RKO (cell line): ENCODE data around the gene SPOP.
A peak's percentile ranks its signal among the peaks of the same experiment; 100 is the strongest.

Experiments used
- DNase-seq: peaks from one replicate; pipeline ENCODE4 v3.0.0-alpha.2; 2016; ENCODE audit warnings: low spot score

Gene SPOP

GRCh38 chr17:49583889-49584288 is 94.0 kb downstream of the SPOP start:
- DNase-seq = no peak

DNA sequence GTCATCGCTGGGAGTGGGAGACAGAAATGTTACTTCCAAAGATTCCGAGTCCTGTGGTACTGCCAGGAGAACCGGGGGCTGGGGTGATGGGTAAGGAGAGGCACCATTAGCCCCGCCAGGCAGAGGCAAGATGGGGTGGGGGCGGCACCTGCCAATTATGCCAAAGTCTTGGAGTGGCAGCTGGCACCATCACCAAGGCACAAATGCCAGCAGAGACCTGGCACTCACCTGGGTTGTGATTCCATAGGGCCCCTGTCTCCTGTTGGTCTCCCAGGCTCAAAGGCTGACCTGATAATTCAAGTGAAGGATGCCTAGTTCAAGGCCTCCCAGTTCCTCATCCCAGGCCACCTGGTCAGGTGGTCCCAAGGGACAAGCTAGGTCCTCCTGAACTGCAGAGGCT is 94.7 kb downstream of the SPOP start:
- DNase-seq = no peak

- peak; percentile 55 for DNase-seq
These were observed 95.1 kb downstream of the SPOP start for GRCh38 chr17:49582789-49583188.

GRCh38 chr17:49582055-49582722 is 95.7 kb downstream of the SPOP start:
- no peak for DNase-seq

DNA sequence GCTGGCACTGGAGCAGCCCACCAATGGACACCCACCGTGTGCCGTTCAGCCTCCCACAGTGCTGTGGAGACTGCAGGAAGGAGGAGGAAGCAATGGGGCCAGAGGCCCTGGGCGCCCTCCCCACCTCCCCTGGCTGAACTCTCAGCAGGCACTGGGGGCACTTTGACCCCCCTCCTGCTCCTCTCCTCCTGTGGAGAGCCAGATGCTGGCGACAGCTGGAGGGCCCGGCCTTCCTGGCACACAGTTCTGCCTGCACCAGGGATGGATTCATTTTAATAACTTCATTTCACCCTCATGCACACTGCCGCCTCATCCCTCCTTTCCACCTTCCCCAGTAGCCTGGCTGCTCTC is 96.3 kb downstream of the SPOP start:
- DNase-seq = no peak

GRCh38 chr17:49580981-49581647 is 96.8 kb downstream of the SPOP start:
- no peak for DNase-seq

- no peak for DNase-seq
These were observed 97.7 kb downstream of the SPOP start for GRCh38 chr17:49580055-49580721.

- DNase-seq = no peak
These were observed 98.4 kb downstream of the SPOP start for GRCh38 chr17:49579522-49579921.

- no peak for DNase-seq
These were observed 98.9 kb downstream of the SPOP start for GRCh38 chr17:49578952-49579500.

- no peak for DNase-seq
These were observed 99.5 kb downstream of the SPOP start for GRCh38 chr17:49578414-49578813.

DNA sequence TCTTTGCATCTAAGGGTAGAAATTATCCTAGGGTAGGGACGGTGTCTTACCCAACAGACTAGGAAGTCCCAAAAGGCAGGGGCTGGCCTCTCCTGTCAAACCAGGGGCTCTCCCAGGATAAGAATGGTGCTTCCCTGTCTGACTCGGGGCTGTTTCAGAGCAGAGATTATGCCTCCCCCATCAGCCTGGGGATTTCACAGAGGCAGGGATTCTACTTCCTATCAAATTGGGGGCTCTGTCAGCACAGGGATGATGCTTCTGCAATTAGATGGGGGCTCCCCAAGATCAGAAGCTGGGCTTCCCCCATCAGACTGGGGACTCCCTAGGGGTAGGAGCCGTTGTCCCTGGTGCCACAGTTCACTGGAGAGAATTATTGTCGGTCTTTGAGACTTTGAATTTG is 99.9 kb downstream of the SPOP start:
- DNase-seq = no peak

- DNase-seq = no peak
These were observed 100.3 kb downstream of the SPOP start for GRCh38 chr17:49577650-49577934.

- DNase-seq = no peak
These were observed 100.8 kb downstream of the SPOP start for GRCh38 chr17:49576917-49577649.

- no peak for DNase-seq
These were observed 101.6 kb downstream of the SPOP start for GRCh38 chr17:49576088-49576916.

- DNase-seq = no peak
These were observed 102.2 kb downstream of the SPOP start, which contains the start of gene NXPH3 for GRCh38 chr17:49575679-49576087. Gene NXPH3 (plus strand): TSS chr17:49575871. CDS start chr17:49576220, 349 bp downstream.

DNA sequence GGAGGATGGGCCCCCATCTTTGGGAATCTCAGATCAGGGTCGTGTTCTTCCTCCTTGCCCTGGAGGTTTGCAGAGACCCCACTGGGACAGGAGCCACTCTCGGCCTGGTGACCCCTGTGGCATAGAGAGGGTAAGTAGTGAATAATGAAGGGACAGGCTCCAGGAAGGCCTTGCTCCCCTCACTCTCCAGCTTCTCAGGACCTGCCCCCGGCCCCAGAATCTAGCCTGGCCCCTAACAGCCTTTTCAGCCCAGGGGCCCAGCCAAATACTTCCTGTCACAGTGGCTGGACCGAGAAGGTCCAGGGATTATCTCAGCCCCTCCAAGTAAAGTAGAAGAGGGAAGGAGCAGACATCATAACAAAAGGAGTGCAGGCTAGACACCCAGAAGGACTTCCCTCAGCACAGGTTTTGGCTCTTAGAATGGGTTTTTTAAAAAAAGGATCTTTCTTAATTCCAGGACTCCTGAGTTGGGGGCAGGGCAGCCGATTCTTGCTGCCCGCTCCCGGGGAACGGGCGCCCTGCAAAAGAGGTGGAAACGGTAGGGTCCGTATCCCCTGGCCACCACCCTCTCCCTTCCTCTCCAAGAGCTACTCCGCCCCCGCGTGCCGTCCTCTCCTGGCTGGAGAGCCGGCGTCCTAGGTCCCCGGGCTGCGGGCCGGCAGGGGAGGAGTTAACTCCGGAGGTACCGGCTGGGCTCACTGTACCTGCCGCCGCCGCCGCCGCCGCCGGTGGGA is 102.8 kb downstream of the SPOP start:
- DNase-seq = no peak

DNA sequence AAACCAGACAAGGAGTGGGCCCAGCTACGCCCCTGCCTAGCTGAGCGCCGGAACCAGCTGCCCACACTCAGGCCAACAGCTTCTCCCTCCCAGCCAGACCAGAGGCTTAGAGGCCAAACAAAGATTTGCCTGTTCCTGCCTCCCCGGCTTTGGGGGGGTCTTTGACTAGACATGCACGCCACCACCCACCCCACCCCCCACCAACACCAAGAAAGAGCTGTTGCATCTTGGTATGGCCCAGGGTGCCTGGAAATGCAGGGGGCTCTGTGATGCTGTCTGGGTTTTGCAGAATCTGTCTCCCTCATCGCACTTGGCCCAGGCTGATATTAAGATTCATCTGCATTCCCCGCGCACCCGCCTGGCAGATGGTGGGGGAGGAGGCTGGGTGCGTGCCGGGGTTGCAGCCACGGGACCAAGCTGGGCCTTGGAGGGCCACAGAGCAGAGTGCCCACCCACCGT is 103.5 kb downstream of the SPOP start:
- DNase-seq = no peak

DNA sequence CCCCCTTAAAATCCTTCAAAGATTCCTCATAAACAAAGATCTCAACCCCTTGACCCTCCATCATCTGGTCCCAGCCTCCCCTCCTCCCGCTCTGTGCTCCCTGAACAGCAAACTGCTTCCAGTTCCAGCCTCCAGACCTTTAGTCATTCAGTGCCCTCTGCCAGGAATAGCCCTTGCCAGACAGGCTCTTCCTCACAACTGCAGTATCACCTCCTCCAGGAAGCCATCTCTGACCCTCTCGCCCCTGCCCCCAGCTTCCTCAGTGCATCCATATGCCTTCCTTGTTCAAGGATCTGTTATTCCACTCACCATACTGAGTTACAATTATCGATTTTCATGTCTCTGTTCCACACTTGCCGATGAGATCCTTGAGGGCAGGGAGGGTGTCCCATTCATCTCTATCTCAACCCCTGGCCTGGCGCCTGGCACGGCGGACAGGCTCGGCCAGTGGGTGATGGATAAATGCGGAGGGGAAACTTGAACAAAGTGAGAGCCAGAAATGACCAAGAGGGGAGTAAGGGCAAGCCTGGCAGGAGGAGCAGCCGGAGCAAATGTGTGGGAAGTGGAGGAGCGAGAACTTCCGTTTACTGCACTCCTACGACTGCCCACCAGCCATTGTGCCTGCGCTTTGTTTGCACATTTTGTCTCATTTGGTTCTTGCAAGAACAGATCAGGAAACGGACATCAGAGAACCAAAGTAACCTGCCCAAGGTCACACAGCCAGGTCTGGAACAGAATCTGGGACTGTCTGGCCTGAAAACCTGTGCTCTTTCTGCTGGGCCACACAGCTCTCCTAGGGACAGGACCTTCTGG is 104.2 kb downstream of the SPOP start:
- no peak for DNase-seq

DNA sequence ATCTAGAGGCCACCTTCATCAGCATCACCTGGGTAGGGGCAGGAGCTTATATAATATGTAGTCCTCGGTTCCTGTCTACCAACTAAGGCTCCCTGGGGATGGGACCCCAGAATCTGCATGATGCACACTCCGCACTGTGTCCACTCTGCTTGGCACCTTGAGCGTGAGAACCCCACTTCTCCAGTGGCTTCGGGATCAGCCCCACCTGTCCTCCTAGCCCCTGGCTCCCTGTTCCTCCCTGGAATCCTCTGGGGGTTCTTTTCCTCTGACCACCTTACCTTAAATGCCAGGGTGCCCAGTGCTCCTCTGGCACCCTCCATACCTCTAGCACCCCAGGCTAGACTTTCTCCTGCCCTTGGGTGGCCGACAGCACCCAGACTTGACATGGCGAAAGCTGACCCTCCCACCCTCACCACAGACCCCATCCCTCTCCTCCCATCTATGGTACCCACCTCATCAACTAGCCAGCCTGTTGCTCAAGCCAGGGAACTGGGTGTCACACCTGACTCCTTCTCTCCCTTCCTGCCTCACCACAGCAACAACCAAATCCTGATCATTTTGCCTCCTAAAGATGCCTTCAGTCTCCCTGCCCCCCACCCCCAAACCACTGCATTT is 105.0 kb downstream of the SPOP start:
- DNase-seq = no peak

- DNase-seq = no peak
These were observed 105.7 kb downstream of the SPOP start for GRCh38 chr17:49572226-49572625.
